G401.6 (cell line): ENCODE data around the gene BCAS3.
"Not testable (repeated sequence)": the region's sequence is repeated elsewhere in the genome, so short reads cannot be mapped to it uniquely, and the experiment has no call there.

ENCODE experiments used
- FAIRE-seq: peaks from 2 replicates; lab custom pipeline; 2012; peaks lifted over from hg19 to GRCh38; lab: Jason Lieb, UNC

Gene BCAS3

DNA sequence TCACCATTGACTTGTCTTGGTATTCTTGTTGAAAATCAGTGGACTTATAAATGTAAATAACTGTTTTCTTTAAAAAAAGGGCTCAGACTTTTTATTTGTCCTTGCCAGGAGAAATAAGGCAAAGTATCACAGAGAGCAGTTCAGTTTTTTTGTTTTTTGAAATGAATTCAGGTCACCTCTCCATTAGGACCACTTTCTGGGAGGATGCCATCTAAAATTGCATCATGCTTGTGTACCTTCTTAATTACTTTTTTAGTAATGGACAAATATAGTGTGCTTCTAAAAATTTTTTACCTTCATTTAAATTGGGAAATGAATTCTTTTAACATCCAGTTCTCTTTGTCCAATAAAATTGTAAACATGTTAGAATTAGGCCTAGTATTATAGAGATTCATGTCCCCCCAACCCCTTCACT, 210.0 kb downstream of the BCAS3 start:
- no peak for FAIRE-seq

DNA sequence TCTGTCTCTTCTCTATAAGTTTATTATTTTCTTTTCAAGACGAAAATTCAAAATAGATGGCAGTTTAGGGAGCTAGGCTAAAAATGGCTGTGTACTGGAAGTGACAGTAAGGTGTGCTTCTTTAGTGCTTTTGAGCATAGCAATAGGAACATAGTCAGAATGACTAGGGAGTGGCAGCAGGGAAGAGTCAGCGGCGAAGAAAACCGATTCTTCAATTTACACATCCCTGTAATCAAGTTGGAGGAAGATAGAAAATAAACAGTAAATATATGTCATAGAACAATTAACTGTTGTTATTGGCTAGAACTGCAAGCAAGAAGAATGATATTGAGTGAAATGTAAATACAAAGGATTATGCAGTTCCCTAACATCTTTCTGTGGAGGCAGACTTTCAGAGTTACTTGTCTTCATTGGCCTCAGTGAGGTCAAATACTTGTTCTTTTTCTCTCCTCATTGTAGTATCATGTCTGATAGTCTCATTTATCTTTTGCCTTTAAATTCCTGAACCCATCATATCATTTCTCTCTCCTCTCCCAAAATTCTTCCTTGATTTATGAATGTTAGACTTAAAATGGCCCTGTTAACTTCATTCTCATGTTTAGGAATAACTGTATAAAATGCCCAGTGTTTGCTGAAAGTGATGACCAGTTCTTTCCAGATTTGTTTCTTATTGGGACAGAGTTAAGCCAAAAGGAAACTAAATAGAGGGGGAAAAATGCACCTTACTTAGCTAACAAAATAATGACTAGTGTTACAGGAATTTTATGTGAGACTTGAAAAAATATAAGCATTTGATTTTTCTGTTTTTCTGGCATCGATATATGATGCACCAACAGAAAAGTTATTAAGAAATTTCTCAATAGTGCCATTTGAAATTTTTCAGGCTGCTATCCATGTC, 211.4 kb downstream of the BCAS3 start:
- FAIRE-seq: no peak

DNA sequence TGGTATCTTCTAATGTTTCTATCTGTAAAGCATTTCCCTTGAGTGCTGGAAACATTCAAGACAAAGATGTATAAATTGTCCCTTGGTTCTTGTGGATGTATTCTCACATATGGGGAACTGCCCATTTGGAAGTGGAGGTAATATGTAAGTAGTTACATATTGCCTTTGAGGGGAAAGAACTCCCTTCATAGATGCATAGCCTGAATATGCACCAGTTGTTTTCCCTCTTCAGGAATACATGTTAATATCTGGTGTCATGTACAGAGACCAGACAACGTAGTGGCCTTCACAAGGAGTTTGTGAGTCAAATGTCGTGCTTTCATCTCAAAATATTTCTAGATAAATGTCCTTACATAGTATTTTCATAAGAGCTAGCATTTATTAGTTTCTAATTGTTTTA, 213.5 kb downstream of the BCAS3 start:
- no peak for FAIRE-seq

DNA sequence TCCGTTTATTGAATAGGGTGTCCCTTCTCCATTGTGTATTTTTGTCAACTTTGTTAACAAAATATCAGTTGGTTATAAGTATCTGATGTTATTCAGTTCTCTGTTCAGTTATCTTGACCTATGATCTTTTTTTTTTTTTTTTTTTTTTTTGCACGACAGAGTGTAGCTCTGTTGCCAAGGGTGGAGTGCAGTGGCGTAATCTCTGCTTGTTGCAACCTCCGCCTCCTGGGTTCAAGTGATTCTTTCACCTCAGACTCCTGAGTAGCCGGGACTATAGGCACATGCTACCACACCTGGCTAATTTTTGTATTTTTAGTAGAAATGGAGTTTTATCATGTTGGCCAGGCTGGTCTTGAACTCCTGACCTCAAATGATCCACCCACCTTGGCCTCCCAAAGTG, 215.8 kb downstream of the BCAS3 start:
- no peak for FAIRE-seq

DNA sequence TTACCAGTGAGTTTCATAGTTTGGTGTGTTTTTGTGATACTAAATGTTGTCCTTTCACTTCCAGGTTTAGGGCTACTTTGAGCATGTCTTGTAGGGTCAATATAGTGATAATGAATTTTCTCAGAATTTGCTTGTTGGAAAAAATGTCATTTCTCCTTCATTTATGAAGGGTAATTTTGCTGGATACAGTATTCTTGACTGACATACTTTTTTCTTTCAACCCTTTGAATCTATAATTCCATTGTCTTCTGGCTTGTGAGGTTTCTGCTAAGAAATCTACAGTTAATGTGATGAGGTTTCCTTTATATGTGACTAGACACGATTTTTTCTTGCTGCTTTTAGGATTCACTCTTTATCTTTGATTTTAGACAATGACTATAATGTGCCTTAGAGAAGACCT, 219.3 kb downstream of the BCAS3 start:
- no peak for FAIRE-seq

DNA sequence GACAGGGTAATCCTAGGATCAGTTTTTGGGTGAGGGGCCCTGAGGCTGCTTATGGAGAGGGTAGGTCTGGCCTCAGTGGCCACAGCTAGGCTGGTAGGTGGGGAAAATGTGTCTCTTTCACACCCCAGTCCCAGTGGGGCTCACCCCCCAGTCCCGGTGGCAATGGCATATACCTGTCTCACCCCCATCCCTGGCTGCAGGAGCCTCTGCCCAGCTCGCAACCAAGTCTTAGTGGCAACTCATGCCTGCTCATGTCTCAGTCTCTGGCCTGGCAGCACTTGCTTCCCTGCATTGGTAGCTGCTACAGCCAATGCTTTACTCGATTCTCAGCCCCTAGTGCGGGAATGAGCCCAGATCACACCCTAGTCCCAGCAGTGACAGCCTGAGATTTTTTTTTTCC, 221.5 kb downstream of the BCAS3 start:
- FAIRE-seq: no peak

DNA sequence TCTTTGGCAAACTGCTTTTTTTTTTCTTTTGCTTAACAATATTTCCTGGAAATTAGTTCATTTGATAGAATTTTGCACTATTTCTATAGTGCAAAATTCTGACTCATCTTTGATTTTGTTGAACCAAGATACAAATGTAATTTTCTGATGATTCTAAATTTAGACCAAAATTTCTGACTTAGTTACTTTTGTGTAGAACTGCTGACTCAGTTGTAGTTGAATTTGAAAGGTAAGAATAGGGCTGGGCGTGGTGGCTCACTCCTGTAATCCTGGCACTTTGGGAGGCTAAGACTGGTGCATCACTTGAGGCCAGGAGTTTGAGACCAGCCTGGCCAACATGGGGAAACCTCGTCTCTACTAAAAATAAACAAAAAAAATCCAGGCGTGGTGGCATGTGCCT, 223.0 kb downstream of the BCAS3 start:
- no peak for FAIRE-seq

DNA sequence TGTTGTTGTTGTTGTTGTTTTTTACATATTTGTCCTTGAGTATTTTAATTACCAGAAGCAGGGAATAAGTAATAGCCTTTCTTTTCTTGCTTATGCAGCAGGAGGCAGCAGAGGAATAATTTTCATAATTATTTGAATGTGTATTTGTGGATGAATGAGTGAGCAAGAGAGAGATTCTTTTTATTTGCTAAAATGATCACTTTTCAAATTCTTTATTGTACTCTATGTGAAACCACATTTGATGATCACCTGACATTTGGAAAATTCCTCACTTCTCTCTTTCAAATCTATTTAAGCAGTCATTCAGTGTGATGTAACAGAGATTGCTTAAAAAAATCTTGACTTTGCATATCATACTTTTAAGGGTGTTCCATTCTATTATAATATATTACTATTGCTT, 223.6 kb downstream of the BCAS3 start:
- FAIRE-seq: no peak

DNA sequence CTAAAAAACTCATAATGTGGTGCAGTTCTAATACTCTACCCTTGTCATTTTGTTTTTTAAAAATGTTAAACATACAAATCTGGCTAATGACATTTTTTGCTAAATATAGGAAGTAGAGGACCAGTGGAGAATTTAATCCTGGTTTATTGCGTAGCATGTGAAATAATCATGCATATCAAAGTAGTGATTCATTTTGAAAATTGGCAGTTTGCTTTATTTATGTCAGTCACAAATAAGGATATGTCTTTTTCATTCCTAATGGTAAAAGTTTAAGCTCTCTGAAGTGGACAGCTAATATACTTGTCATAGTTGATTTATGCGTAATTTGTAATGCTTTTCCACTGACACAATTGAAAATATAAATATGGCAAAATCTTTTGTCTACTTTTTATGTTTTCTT, 224.2 kb downstream of the BCAS3 start:
- FAIRE-seq: no peak

DNA sequence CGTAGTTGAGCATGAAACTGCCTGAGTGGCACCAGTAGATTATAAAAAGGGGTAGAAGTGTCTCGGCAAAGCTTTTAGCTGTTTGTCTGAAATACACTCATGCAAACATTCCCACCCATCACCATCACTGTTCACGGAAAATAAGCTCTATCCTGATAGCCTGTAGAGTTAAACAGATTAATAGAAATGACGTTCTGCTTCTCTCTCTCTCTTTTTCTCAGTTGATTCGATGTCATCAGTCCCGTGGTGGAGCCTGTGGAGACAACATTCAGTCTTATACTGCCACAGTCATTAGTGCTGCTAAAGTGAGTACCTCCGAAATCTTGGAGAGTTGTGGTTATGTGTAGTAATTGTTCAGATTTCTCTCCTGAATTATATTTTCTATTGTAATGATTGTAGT, 224.7 kb downstream of the BCAS3 start:
- FAIRE-seq: no peak

DNA sequence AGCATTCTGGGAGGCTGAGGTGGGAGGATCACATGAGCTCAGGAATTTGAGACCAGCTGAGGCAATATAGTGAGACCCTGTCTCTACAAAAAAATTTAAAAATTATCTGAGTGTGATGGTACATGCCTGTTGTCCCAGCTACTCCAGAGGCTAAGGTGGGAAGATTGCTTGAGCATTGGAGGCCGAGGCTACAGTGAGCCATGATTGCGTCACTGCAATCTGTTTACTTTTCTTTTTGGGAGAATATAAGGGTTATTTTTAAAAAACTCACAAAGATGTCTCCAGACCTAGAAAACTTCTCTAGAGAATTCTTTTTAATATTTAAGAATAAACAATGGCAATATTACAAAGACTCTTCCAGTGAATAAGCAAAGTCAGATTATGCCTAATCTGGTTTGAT, 226.9 kb downstream of the BCAS3 start:
- no peak for FAIRE-seq

DNA sequence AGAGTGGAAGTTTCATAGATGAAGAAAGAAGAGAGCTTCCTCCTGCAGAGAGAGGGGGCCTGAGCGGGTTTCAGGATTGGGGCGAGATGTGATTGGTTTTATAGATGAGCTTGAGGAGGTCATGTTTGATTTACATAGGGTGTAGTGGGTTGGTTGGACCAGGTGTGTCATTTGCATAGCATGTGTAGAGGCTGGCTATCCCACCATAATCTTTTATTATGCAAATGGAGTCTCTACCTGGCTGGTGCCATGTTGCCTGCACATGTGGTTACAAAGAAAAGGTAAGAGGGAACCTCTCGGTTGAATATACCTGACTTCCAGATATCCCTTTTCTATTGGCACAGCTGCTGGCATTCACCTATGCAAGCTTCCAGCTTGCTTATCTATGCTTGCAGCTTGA, 228.1 kb downstream of the BCAS3 start:
- FAIRE-seq: no peak

DNA sequence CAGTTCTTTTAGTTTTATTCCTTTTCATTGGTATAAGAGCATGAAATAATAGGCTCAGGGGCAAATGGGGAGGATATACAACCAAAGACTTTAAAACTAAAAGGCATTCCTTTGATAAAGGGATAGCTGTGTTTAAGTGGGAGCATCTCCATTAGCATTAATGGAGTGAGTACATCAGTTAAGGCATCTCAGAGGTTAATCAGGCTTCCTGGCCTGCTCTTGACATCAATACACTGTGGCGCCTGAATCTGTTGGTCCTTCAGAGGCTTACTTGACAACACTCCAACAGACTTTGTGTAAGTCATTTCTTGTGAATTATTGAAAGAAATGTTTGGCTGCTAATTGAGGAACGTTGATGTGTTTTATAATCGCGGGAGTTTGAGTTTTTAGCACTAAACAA, 230.7 kb downstream of the BCAS3 start:
- FAIRE-seq: no peak

DNA sequence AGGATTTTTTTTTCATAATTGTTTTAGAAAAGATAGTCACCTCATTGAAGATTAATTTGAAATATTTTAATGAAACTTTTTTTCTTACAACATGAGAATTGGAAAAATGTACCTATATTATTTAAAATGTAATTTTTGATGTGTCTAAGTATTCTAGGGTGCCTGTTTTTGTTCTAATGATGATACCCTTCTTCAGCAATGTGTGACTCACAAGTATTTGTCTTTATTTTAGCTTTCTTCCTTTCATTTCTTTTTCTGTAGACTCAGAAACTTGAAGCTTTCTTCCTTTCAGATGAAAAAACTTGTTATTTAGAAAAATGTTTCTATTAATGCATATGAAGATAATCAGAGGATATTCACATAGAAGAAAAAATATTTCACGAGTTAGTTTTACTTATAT, 231.8 kb downstream of the BCAS3 start:
- peak; percentile 21 for FAIRE-seq

DNA sequence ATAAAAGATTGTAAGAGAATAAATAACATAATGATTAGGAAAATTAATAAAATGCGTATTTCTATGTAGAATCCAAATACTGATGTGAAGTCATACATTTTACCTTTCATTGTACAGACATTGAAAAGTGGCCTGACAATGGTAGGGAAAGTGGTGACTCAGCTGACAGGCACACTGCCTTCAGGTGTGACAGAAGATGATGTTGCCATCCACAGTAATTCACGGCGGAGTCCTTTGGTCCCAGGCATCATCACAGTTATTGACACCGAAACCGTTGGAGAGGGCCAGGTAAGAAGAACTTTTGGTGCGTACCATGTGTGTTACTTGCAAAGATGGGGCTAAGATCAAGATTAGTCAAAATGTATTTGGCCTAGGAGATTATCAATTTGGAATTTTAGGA, 232.8 kb downstream of the BCAS3 start:
- FAIRE-seq: no peak

DNA sequence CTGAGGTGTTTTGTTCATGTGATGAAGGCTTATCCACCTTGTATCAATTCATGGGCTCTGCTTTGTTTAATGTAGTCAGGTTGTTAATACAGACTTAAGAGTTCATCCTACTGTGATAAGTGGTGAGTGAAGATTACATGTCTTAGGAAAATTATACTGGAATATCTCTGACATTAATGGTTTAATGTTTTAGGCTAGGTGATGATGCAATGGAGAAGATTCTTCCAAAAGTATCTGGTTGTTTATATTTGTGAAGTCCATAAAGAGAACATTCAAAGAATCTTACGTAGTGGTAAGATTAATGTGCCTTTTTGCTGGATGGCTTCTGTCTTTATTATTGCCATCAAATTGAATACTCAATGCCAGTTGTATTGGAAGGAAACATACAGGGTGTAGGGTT, 236.4 kb downstream of the BCAS3 start:
- no peak for FAIRE-seq

DNA sequence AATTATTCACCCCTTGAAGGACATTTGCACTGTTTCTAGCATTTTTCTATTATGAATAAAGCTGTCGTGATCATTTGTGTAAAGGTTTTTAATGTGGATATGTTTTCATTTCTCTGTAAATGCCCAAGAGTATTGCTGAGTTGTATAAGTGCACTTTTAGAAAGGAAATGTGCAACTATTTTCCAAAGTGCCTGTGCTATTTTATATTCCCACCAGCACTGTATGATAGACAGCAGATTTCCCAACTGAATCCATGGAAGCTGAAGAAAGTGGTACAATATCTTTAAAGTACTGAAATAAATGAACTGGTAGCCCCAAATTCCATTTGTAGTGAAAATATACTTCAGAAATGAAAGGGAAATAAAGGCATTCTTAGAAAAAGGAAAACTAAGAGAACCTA, 238.4 kb downstream of the BCAS3 start:
- FAIRE-seq: no peak

DNA sequence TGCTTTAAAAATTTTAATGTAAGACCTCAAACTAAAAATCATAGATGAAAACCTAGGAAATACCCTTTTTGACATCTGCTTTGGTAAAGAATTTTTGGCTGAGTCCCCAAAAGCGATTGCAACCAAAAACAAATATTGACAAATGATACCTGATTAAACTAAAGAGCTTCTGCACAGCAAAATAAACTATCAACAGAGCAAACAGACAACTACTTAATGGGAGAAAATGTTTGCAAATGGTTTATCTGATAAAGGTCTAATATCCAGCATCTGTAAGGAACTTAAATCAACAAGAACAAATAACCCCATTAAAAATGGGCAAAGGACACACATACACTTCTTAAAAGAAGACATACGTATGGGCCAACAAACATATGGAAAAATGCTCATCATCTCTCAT, 242.5 kb downstream of the BCAS3 start:
- no peak for FAIRE-seq

DNA sequence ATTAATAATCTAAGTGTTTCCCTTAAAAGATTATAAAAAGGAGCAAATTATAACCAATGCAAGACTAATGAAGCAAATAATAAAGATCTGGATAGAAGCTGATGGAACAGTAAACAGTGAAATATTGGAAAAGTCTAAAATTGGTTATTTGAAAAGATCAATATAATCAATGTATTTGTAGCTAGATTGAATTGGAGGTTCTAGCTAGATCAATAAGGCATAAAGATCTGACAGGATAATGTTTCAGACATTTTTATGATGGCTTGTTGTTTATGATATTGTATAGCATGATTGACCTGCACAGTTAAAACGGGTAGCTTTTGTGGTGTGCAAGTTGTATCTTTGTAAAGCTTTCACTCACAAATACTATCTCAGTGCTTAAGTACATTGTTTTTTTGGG, 245.3 kb downstream of the BCAS3 start:
- FAIRE-seq: no peak

DNA sequence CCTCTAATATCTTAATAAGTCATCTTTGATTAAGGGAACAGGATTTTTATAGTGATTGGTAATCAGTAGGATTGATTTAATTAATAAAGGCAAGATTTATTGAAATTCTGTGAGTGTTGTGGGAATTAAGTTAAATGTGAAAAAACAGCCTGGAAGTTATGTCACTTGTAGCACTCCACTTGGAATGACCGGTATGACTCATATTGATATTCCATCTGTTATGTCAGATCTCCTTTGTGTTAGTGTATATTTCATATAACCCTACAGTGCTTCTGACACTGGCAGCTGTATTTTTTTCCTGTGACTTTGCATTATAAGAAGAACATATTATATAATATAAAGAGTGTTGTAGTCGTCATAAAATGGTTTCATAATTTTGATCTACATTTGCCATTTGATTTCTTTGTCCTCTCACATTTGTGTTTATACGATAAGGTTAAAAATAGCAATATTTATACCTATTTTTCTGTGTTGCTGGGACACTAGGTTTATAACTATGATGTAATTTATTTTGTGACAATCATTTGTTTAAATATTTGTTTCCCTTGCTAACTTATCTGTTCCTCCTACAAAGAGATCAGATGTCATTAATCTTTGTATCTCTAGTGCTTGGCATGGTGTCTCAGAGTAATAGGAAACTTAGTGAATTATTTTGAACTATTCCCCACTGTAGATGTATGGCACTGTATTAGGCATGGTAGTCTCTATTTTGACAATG, 249.0 kb downstream of the BCAS3 start:
- FAIRE-seq: no peak

DNA sequence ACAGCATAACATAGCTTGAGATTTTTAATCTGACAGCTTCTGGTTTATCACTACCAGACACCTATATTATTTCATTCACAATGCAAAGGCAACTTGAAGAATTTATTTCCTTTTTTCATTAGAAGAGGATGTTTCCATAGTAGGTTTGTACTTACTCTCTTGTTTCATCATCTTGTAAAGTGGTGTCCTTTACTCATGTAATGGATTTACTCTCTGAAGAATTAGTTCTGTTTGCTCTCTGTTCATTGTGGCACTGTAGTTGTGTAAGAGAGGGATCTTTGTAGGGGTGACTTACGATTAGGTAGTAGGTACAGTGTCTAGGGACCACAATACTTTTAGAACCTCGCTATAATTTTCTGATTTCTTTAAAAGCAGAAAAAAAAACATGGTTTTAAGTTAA, 256.1 kb downstream of the BCAS3 start:
- FAIRE-seq: no peak

DNA sequence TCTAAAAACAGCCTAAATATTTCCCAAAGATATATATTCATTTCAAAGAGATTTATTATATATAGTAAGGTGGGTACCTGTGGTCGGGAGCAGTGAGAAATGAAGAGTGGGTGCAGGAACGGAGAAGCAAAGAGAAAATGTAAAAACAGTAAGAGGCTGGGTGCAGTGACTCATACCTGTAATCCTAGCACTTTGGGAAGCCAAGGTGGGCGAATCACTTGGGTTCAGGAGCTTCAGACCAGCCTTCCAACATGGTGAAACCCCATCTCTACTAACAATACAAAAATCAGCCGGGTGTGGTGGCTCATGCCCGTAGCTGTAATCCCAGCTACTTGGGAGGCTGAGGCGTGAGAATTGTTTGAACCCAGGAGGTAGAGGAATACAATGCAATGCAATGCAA, 257.1 kb downstream of the BCAS3 start:
- no peak for FAIRE-seq

DNA sequence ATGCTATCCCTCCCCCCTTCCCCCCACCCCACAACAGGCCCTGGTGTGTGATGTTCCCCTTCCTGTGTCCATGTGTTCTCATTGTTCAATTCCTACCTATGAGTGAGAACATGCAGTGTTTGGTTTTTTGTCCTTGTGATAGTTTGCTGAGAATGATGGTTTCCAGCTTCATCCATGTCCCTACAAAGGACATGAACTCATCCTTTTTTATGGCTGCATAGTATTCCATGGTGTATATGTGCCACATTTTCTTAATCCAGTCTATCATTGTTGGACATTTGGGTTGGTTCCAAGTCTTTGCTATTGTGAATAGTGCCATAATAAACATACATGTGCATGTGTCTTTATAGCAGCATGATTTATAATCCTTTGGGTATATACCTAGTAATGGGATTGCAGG, 258.3 kb downstream of the BCAS3 start:
- FAIRE-seq: not testable (repeated sequence)

DNA sequence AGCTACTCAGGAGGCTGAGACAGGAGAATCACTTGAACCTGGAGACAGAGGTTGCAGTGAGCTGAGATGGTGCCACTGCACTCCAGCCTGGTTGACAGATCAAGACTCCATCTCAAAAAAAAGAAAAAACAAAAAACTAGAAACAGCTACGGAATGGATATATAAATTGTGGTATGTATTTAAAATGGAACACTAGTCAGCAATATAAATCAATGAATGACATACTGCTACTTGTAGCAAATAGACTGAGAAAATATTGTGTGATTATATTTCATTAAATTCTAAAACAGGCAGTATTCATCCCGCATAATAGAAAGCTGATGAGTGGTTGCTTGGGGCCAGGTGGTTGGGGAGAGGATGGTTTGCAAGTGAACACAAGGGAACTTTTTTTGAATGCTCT, 261.7 kb downstream of the BCAS3 start:
- no peak for FAIRE-seq
